ENCODE data around the gene MAPK8.

The MAPK8 gene

DNA sequence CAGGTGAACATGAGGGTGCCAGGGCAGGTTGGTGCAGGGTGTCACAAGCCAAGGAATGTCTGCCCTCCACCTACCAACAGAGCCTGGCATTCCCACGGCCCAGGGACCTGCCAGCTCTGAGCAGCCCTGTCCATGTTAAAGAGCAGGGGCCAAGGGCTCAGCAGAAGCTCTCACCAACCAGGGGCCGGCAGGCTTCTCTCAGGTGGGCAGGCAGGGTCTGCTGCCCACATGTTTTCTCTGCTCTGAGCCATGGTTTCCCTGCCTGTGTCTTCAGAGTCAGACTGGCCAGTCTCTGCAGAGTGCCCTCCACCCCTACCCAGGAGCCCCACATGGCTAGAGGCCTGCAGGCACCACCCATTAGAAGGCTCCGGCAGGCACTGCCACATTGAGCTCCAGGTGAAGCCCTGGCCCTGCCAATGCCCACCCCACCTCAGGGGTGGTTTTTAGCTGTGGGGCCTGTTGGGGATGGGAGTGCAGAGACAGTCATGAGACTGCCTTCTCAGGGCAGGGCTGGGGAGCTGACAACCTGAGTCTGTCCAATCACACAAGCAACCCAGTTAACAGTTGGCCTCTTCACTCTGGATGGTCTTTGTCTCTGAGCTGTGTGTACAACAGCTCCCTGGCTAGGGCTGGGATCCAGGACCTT is 162.5 kb downstream of the MAPK8 start:
- no peak overlapping the region for H3K27ac ChIP-seq
- TF ChIP-seq, protein P1, sequence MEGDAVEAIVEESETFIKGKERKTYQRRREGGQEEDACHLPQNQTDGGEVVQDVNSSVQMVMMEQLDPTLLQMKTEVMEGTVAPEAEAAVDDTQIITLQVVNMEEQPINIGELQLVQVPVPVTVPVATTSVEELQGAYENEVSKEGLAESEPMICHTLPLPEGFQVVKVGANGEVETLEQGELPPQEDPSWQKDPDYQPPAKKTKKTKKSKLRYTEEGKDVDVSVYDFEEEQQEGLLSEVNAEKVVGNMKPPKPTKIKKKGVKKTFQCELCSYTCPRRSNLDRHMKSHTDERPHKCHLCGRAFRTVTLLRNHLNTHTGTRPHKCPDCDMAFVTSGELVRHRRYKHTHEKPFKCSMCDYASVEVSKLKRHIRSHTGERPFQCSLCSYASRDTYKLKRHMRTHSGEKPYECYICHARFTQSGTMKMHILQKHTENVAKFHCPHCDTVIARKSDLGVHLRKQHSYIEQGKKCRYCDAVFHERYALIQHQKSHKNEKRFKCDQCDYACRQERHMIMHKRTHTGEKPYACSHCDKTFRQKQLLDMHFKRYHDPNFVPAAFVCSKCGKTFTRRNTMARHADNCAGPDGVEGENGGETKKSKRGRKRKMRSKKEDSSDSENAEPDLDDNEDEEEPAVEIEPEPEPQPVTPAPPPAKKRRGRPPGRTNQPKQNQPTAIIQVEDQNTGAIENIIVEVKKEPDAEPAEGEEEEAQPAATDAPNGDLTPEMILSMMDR (conservative IDR thresholded peaks at IDR 0.05), result no peak

DNA sequence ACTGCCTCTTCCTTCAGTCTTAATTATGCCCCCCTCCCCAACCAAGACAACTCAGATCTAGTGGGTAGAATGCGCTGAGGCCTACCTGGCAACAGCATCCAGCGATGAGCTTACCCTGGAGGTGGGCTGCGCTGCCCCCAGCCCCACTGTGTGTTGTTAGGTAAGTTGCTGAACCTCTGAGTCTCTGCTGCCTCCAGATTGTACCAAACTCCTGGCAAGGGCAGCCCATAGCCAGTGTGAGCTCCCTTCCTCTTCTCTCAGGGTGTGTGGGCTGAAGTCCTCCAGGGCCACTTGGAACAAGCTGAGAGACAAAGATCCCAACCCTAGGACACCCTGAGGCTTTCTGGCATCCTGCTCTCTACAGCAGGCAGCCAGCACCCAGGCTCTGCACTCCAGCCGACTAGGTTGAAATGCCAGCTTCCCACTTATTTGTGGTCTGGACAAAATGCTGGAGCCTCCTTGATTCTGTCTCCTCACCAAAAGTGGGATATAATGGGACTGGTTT is 163.1 kb downstream of the MAPK8 start:
- TF ChIP-seq, protein P1 (conservative IDR thresholded peaks at IDR 0.05), result no peak
- no peak overlapping the region for H3K27ac ChIP-seq

DNA sequence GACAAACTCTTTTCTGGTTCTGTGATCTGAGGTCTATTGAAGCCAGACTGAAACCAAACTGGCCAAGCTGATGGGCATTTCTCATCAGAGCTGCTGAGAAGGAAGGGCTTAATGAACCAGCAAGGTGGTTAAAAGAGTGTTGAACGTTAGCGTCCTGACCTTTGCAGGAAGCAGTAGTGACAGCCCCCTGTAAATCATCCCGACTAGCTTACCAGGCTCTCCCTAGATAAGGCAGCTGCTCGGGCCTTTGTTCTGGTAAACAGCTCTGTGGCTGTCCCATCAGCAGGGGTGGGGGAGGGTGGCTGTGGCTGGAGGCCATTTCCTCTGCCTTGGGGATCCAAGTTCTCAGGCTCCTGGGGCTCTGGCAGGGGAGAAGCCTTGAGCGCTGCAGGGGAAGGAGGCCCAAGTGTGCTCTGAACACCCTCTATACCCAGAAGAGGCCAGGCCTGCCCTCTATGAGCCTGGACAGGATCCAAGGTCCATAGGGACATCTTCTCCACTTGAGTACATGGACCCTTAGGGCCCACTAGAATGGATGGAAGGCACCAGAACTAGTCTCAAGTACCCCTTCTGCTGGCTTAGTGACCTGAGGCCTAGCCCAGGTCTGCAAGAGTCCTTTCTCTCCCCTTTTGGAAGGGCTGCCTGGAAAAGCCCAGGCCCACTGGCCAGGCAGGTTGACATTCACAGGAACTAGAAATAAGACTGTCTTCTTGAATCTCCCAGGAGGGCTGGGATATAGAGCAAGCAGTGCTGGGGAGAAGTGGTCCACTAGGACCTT is 163.8 kb downstream of the MAPK8 start:
- no peak overlapping the region for H3K27ac ChIP-seq
- TF ChIP-seq, protein P1 (conservative IDR thresholded peaks at IDR 0.05), result no peak

DNA sequence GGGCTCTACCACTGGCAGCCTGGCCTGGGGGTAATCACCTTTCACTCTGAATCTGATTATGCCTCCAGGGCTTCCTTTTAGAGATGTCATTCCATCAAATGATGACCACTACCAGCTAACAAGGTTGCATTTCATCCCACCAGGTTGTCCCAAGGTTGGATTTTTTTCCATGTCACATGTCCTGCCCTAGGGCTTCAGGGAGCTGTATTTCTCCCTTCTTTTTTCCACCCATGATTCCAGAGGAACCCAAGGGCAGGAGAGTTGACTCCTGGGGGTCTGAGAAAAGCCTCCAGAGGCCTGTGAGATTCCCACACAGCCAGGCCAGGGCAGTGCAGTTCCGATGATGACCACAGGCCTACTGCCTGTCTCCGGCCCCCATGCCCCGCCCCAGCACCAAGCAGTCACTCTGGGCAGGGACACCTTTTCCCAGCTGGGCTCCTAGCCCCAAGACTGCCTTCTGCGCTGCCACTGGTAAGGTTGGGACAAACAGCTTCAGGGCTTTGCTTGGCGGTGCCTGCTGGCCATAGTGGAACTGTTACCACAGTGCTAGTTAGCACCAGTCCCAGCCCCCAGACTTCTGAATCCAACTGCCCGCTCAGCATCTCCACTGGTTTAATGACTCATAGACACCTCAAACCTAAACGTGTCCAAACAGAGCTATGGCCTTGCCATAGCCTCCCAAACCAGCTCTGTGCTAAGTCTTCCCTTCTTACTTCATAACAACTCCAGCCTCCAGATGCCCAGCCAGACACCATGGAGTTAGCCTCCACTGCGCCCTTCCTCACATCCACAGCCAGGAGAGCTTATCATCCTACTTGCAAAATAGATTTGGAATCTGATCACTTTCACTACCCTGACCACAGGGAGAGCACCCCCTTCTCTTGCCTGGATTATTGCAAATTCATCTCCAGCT is 164.7 kb downstream of the MAPK8 start:
- H3K27ac ChIP-seq, result no peak overlapping the region

DNA sequence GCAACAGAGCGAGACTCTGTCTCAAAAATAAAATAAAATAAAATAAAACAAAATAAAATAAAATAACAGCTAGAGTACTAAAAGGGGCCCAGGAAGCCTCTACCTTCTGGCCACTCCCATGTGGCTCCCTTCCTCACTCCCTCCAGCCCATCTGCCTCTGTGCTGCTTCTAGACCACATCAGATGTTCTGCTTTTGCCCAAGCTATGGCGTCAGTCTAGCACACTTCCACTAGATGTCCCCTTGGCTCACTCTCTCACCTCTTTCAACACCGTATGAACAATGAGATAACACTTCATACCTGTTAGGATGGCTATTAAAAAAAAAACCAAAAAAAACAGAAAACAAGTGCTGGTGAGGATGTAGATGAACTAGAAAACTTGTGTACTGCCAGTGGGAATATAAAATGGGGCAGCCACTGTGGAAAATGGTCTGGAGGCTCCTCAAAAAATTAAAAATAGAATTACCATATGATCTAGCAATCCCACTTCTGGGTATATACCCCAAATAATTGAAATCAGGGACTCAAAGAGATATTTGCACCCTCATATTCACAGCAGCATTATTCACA is 166.1 kb downstream of the MAPK8 start:
- TF ChIP-seq, protein P1 (conservative IDR thresholded peaks at IDR 0.05), result no peak
- no peak overlapping the region for H3K27ac ChIP-seq

More for the DNA sequence above, 164.7 kb downstream of the MAPK8 start:
- TF ChIP-seq, protein P1 (conservative IDR thresholded peaks at IDR 0.05), result no peak

DNA sequence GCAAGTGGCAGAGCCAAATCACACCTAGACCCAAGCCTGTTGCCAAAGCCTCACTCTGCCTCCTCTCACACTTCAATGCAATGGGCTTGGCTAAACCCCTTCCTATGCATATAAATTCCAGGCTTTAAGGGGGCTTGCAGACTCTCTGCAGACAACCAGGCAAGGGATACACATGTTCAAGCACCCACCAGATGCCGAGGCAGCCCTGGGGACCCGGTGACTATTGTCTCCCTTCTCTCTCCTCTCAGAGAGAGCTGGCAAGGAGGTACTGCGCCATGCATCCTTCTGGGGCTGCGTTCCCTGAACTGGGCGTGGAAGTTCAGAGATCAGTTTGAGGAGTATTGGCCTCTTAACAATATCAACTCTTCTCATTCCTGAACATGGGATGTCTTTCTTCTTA is 167.2 kb downstream of the MAPK8 start:
- TF ChIP-seq, protein P1 (conservative IDR thresholded peaks at IDR 0.05), result no peak
- no peak overlapping the region for H3K27ac ChIP-seq

Data from VCaP (cell line).